Mesothelial cell of epicardium (in vitro differentiated cells): Measurements from ENCODE around the gene AMOTL1. TPM values are rescaled to one million over a fixed set of nuclear protein-coding genes. Genes with fewer than 3 reads are reported as not detected.
"Not testable (repeated sequence)": the region's sequence is repeated elsewhere in the genome, so short reads cannot be mapped to it uniquely, and the experiment has no call there.

Source experiments
- DNase-seq, 2 experiments: peaks; one replicate each; pipeline ENCODE4 v3.0.0; 2021; ENCODE audit warnings: low spot score in 2 of 2; ENCODE audit not compliant: unreplicated experiment in 2 of 2
- H3K27ac Mint-ChIP-seq: 2 replicates; pipeline ENCODE4 v1.8.0; 2021; ENCODE audit warnings: mixed read lengths
- H3K27me3 Mint-ChIP-seq: 2 replicates; pipeline ENCODE4 v1.8.0; 2021; ENCODE audit warnings: low read depth, mixed read lengths
- H3K36me3 Mint-ChIP-seq: 2 replicates; pipeline ENCODE4 v1.8.0; 2021; ENCODE audit warnings: mixed read lengths
- H3K4me1 Mint-ChIP-seq: 2 replicates; pipeline ENCODE4 v1.8.0; 2021; ENCODE audit warnings: mixed read lengths
- H3K4me3 Mint-ChIP-seq: 2 replicates; pipeline ENCODE4 v1.8.0; 2021; ENCODE audit warnings: mild to moderate bottlenecking, moderate library complexity, mixed read lengths
- H3K9me3 Mint-ChIP-seq: 2 replicates; pipeline ENCODE4 v1.8.0; 2021; ENCODE audit warnings: mixed read lengths
- CTCF ChIP-seq: fragments of 200-600 bp; sonication (generic); IDR thresholded peaks from one replicate; pipeline ENCODE4 v1.5.0; 2021; ENCODE audit warnings: antibody characterized with exemption; ENCODE audit not compliant: unreplicated experiment
- total RNA-seq: library from RNA; stranded (reverse); gene quantifications from 3 replicates; pipeline ENCODE4 v1.2.1, GENCODE V29; 2021

AMOTL1 gene
- total RNA-seq, 1 donor from 2014 or later = 77.8 TPM

- no peak for TF ChIP-seq CTCF
- Mint-ChIP-seq H3K9me3 (peaks cover 4% of the 10 kb centered on the region), H3K4me1 (peaks cover 6% of the 10 kb centered on the region), H3K27ac (no peak overlapping the region), H3K27me3 (no peaks in the 10 kb centered on the region), H3K36me3 (peaks cover 51% of the 10 kb centered on the region), H3K4me3 (no peak overlapping the region)
- DNase-seq = no peak
Measured at GRCh38 chr11:94851864-94852636, 83.9 kb downstream of the AMOTL1 start.

GRCh38 chr11:94853288-94853687 lies 85.1 kb downstream of the AMOTL1 start:
- H3K27me3 Mint-ChIP-seq = not testable (repeated sequence)
- H3K36me3 Mint-ChIP-seq = peaks cover 60% of the 10 kb centered on the region

GRCh38 chr11:94853836-94854235 lies 85.7 kb downstream of the AMOTL1 start:
- DNase-seq = no peak
- H3K36me3 Mint-ChIP-seq = peaks cover 60% of the 10 kb centered on the region
- H3K27ac Mint-ChIP-seq = no peak overlapping the region
- TF ChIP-seq CTCF = no peak
- no peak overlapping the region for H3K4me3 Mint-ChIP-seq
- H3K27me3 Mint-ChIP-seq = no peaks in the 10 kb centered on the region
- peaks cover 4% of the 10 kb centered on the region for H3K9me3 Mint-ChIP-seq
- H3K4me1 Mint-ChIP-seq = peaks cover 6% of the 10 kb centered on the region

More at GRCh38 chr11:94853288-94853687, 85.1 kb downstream of the AMOTL1 start:
- H3K9me3 Mint-ChIP-seq, H3K4me3 Mint-ChIP-seq, H3K27ac Mint-ChIP-seq, DNase-seq, H3K4me1 Mint-ChIP-seq: not testable (repeated sequence)

GRCh38 chr11:94854770-94855633 lies 86.8 kb downstream of the AMOTL1 start:
- TF ChIP-seq CTCF = no peak
- peaks cover 4% of the 10 kb centered on the region for H3K9me3 Mint-ChIP-seq
- H3K27ac Mint-ChIP-seq = no peak overlapping the region
- H3K36me3 Mint-ChIP-seq = peaks cover 60% of the 10 kb centered on the region
- no peaks in the 10 kb centered on the region for H3K27me3 Mint-ChIP-seq
- H3K4me3 Mint-ChIP-seq = no peak overlapping the region
- H3K4me1 Mint-ChIP-seq = peaks cover 3% of the 10 kb centered on the region
- no peak for DNase-seq

GRCh38 chr11:94855666-94856065 lies 87.5 kb downstream of the AMOTL1 start:
- Mint-ChIP-seq H3K27ac (no peak overlapping the region), H3K9me3 (peaks cover 4% of the 10 kb centered on the region), H3K27me3 (no peaks in the 10 kb centered on the region), H3K36me3 (peaks cover 54% of the 10 kb centered on the region), H3K4me1 (no peaks in the 10 kb centered on the region), H3K4me3 (no peak overlapping the region)
- no peak for TF ChIP-seq CTCF
- DNase-seq = no peak

GRCh38 chr11:94856443-94856842 lies 88.3 kb downstream of the AMOTL1 start:
- no peak for TF ChIP-seq CTCF
- H3K4me1 Mint-ChIP-seq = no peaks in the 10 kb centered on the region
- no peak overlapping the region for H3K27ac Mint-ChIP-seq
- H3K9me3 Mint-ChIP-seq = peaks cover 4% of the 10 kb centered on the region
- no peak overlapping the region for H3K4me3 Mint-ChIP-seq
- no peak for DNase-seq
- H3K36me3 Mint-ChIP-seq = peaks cover 55% of the 10 kb centered on the region
- H3K27me3 Mint-ChIP-seq = no peaks in the 10 kb centered on the region
